ENCODE measurements around the gene ULK4.

DNA sequence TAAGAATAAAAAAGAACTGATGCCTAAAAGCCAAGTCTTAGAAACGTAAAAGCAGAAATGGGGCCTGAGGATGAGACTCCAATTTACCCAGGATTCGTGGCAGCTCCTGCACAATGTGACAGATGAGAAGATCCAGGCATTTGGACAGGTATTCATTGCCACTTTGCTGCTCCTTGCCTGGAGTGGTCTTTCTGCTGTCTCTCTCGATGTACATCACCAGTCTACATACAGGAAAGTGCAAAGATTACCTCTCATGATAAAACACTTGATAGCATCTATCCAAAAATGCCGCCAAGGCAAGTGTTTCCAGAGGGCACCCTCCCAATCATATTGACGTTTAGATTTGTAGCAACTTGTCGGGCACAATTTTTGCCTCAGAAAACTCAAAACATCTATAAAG is 244.3 kb downstream of the ULK4 start:
- TF ChIP-seq, protein P1, sequence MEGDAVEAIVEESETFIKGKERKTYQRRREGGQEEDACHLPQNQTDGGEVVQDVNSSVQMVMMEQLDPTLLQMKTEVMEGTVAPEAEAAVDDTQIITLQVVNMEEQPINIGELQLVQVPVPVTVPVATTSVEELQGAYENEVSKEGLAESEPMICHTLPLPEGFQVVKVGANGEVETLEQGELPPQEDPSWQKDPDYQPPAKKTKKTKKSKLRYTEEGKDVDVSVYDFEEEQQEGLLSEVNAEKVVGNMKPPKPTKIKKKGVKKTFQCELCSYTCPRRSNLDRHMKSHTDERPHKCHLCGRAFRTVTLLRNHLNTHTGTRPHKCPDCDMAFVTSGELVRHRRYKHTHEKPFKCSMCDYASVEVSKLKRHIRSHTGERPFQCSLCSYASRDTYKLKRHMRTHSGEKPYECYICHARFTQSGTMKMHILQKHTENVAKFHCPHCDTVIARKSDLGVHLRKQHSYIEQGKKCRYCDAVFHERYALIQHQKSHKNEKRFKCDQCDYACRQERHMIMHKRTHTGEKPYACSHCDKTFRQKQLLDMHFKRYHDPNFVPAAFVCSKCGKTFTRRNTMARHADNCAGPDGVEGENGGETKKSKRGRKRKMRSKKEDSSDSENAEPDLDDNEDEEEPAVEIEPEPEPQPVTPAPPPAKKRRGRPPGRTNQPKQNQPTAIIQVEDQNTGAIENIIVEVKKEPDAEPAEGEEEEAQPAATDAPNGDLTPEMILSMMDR (conservative IDR thresholded peaks at IDR 0.05), result no peak
- TF ChIP-seq EZH2 (IDR thresholded peaks at IDR 0.05; ENCODE audit: low read depth), result no peak
